OCI-LY7 (cell line): ENCODE results near the gene NKX6-2.

Source experiments
- CTCF ChIP-seq: fragments of 200-600 bp; sonication (generic); conservative IDR thresholded peaks from 2 replicates; pipeline ENCODE4 v1.5.1; 2014; ENCODE audit warnings: mild to moderate bottlenecking, antibody characterized with exemption, low read length, moderate library complexity, mixed read lengths
- EZH2phosphoT487 ChIP-seq: fragments of 200-600 bp; sonication (generic); IDR thresholded peaks from 2 replicates; pipeline ENCODE4 v1.6.1; 2018; ENCODE audit warnings: low read depth, borderline replicate concordance, mild to moderate bottlenecking, mixed run types, antibody characterized with exemption, low read length, moderate library complexity, mixed read lengths

GRCh38 chr10:132742167-132742836, 43.6 kb downstream of the NKX6-2 start:
- no peak for TF ChIP-seq CTCF
- TF ChIP-seq EZH2phosphoT487 = no peak
